GM12864 (cell line): ENCODE measurements around the gene BRD1.

Experiments
- DNase-seq: peaks from one replicate; pipeline ENCODE4 v3.0.0-alpha.2; 2011; ENCODE audit warnings: low read depth
- H3K4me3 ChIP-seq: 2 replicates; pipeline ENCODE4 v1.5.1; 2011; ENCODE audit warnings: mild to moderate bottlenecking, low read depth, low read length, control low read depth
- TF ChIP-seq, protein P1 (sequence below): IDR thresholded peaks from 2 replicates; pipeline ENCODE4 v1.5.1; 2011; ENCODE audit warnings: low read depth, mild to moderate bottlenecking, moderate library complexity, low read length, control low read depth, inconsistent platforms; ENCODE audit errors: missing control alignments

Gene BRD1

DNA sequence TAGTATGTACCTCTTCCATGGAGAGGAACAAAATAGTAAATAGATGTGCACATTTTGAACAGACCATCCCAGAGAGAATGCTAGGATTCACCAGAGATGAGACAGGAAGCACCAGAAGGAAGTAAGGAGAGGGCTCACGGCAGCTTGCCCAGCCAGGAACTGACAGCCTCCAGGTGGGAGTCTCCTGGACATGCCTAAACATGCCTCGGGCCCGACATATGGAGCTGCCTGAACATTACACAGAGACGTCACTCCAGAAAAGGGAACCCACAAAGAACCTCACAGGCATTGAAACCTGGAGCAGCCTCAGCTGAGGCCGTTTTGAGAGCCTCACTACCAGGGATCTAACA is 67.4 kb downstream of the BRD1 start:
- H3K4me3 ChIP-seq, result no peak overlapping the region
- no peak for DNase-seq
- TF ChIP-seq, protein P1, sequence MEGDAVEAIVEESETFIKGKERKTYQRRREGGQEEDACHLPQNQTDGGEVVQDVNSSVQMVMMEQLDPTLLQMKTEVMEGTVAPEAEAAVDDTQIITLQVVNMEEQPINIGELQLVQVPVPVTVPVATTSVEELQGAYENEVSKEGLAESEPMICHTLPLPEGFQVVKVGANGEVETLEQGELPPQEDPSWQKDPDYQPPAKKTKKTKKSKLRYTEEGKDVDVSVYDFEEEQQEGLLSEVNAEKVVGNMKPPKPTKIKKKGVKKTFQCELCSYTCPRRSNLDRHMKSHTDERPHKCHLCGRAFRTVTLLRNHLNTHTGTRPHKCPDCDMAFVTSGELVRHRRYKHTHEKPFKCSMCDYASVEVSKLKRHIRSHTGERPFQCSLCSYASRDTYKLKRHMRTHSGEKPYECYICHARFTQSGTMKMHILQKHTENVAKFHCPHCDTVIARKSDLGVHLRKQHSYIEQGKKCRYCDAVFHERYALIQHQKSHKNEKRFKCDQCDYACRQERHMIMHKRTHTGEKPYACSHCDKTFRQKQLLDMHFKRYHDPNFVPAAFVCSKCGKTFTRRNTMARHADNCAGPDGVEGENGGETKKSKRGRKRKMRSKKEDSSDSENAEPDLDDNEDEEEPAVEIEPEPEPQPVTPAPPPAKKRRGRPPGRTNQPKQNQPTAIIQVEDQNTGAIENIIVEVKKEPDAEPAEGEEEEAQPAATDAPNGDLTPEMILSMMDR, result no peak

DNA sequence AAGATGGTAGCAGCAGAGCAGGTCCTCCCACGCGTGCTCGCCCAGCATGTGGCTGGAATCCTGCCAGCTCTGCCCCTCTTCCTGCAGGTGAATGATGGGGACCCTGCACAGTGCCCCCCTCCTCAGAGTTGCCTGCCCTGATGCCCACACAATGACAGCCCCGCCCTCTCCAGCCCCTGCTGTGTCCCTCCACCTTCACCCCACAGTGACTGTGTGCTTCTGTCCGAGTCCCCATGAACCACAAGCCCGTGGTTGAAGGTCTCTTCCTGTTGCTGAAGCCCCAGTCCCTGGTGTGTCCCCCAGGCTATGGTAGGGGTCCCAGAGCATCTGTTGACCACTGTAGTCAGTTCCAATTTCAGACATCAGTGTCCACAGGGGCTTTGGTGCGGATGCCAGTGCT is 71.0 kb downstream of the BRD1 start:
- no peak overlapping the region for H3K4me3 ChIP-seq
- DNase-seq, result no peak
- TF ChIP-seq, protein P1, result no peak

DNA sequence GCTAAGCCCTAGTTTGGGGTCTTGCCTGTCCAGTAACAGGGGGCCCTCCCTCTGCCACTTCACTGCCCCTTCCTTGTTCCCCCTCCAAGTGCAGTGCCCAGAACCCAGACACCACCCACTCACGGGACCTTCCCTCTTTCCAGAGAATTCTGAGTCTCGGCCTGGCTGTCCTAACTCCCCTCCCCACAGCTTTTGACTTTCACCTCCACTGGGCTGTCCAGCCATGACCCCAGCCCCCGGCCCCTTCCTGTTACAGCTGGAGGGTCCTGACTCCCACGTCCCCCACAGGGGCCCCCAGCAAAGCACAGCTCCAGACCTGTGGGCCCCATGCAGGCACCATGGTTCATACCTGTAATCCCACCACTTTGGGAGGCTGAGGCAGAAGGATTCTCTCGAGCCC is 71.5 kb downstream of the BRD1 start:
- no peak for DNase-seq
- TF ChIP-seq, protein P1, result no peak
- H3K4me3 ChIP-seq, result no peak overlapping the region

DNA sequence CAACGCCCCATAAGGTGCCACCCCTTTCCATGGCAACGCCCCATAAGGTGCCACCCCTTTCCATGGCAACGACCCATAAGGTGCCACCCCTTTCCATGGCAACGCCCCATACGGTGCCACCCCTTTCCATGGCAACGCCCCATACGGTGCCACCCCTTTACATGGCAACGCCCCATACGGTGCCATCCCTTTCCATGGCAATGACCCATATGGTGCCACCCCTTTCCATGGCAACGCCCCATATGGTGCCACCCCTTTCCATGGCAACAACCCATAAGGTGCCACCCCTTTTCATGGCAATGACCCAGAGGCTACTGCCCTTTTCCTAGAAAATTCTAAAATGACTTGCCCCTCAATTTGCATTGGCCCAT is 72.1 kb downstream of the BRD1 start:
- DNase-seq, result no peak
- H3K4me3 ChIP-seq, result no peak overlapping the region
- TF ChIP-seq, protein P1, result no peak

DNA sequence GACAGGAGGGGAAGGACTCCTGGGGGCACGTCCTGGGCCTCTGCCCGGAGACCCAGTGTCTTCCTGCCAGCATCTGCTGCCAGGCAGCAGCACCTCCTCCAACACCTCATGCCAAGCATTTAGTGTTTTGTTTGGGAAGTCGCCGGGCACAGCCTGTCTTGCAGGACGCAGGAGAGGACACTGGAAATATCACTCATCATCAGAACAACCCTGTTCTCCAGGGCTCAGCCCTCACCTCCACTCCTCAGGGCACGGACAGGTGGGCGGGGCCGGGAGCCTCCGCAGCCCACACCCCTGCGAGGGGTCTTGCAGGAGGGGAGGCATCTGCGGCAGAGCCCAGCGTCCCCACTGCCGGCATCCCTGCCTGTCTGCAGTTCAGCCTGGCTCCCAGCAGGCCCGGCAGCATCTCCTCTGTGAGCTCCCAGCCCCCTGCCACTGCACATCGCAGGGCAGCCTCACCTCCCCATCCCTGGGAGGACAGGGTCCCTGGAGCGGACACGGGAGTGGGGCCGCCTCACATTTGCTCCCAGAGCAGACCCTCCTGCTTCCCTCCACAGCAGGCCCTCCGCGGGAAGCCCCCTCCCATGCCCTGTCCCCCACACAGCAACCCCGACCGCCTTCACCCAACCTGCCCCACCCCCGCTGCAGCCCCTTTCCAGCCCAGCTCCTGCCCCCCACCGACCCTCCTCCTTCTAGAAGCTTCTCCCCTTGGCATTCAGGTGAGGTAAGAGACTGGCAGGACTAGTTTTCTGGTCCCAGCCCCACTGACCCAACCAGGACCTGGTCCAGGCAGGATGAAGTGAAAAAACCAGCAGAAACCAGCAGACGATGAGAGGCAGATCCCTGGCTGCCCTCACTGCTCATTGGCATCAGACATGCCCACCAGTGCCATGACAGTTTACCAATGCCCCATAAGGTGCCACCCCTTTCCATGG is 72.7 kb downstream of the BRD1 start:
- TF ChIP-seq, protein P1, result no peak
- no peak for DNase-seq
- H3K4me3 ChIP-seq, result no peak overlapping the region

DNA sequence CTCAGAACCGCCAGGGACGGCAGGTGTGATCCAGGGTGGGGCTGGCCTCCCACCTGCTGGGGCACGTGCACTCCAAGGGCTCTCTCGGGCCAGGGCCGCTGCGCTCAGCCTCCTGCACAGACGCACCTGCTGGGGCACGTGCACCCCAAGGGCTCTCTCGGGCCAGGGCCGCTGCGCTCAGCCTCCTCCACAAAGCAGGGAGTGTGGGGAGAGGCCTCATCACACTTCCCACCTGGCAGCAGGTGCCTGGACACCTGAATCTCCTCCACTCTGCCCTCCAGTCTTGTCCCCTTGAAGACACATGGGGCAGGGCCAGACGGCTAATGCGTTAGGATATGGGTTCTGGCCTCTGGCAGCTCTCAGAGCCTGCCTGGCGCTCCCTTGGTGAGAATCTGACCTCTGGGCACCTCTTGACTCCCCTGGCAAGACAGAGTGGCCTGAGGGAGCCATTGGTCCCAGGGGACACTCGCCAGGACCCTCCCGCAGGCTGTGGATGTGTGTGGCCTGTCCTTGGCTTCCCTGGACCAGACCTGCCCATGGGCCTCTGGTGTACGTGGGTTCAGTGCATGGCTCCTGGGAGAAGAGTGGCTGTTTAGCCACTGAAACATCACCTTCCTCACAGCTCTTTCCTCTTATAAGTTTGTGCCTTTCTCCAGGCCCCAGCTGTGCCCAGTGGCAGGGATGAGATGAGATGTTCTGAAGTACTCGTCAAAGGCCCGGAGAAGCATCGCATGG is 73.5 kb downstream of the BRD1 start:
- no peak for DNase-seq
- H3K4me3 ChIP-seq, result no peak overlapping the region
- TF ChIP-seq, protein P1, result no peak
